HG03457 (cell line): ENCODE results near the gene ANKRD65.
"Not testable (repeated sequence)": the region's sequence is repeated elsewhere in the genome, so short reads cannot be mapped to it uniquely, and the experiment has no call there.

Source experiments
- ATAC-seq: cut with Tn5 transposase; IDR thresholded peaks from one replicate; pipeline ENCODE4 v1.9.1; 2021; ENCODE audit warnings: moderate number of reproducible peaks; ENCODE audit not compliant: unreplicated experiment

ANKRD65 gene

DNA sequence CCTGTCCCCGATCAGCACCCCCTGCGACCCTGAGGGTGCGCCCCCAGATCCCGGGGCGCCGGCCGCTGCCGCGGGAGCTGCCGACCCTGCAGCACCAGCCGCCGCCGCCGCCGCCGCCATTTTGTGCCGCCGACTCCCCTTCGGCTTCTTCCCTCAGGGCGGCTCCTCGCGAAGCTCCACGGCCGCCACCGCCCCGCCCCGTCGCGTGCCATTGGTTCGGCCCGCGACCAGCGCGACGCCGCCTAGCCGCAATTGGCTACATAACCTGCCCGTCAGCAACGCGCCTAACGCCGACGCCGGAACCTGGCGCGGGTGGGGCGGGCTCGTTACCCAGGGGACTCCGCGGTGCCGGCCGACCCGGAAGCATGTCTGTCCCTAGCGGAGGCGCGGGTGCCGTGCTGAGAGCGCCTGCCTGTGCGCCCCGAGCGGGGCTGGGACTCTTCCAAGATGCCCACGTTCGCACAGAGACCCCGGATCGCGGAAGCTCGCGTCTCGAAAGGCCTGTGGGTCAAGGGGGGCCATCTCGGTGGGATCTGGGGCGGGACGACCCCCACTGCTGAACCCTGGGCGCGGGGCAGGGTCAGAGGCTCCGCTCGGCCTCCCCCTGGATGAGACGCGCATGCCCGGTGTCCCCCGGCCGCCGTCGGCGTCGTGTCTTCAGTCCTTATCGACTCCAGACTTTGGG is 21.7 kb downstream of the ANKRD65 start, which contains the start of gene CCNL2:
Gene CCNL2, minus strand, starts transcription at position 149 of the 685 bp plus-strand sequence. Its CDS starts 29 bp downstream, at position 120.
- peak; percentile 90 for ATAC-seq

GRCh38 chr1:1398677-1399186 is 22.3 kb downstream of the ANKRD65 start:
- no peak for ATAC-seq

DNA sequence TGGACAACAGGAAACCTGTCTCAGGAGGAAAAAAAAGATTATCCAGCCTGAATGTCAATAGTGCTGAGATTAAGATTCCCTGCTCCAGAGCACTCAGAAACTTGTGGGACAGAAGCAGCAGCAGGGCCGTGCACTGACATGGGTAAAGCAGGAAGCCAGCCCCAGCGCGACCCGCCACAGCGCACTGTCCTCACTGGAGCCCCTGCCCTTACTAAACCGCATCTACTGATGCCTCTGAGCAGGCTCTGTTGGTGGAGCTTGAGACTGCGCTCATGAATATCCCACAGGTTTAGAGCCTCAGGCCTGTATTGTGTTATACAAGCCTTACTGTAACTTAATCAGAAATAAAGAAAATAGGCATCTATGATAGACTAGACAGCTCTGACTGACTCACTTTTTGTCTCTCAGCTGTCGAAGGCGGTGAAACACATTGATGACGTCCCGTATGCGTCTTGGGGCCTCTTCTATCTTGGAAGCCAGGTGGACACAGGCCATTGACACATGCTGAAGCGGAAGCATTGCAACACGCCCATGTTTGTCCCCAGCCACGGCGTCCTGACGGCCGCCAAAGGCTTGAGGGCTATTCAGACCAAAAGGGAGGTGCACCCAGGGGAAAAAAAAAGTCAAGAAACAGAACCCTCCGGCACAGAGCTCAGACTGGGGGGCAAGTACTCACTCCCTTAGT is 23.1 kb downstream of the ANKRD65 start:
- ATAC-seq: no peak

- ATAC-seq: no peak
Measured at GRCh38 chr1:1395166-1395565, 25.9 kb downstream of the ANKRD65 start.

- ATAC-seq: no peak
Measured at GRCh38 chr1:1394116-1394515, 27.0 kb downstream of the ANKRD65 start.

DNA sequence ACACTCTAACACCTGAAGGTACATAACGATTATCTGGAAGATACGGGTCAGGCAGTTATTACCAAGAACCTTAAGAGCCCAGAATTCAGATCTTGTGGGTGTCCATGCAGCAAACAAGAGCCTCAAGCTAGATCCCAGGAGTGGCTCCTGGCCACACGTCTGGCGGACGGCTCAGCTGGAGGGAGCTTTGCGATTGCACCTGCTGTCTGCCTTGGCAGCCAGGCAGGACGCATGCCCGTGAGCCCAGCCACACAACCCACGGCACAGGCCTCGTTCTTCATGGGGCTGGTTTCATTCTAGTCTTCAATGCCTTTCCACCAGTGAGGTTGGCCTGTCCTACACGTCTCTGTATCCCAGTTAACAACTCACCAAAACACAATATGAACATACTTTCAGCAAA is 27.6 kb downstream of the ANKRD65 start:
- ATAC-seq: no peak

GRCh38 chr1:1393014-1393413 is 28.1 kb downstream of the ANKRD65 start:
- ATAC-seq: no peak

DNA sequence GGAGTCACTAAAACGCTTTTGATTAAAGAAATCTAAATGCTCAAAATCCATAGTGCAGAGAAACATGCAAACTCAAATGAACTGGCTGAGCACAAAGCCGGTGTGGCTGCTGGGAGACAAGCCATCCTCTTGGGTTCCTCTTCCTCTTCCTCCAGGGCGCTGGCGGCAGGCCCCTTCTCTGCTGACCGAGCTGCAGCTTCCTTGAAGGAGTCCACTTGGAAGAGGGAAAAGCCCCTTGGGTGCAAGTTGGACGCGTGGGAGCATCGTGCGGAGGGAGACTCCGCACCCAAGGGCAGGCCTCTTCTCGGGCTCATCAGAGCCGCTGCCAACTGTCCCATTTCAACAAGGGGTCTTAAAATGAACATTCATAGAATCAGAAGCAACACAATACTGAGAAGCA is 29.9 kb downstream of the ANKRD65 start:
- ATAC-seq: no peak

GRCh38 chr1:1390675-1391074 is 30.4 kb downstream of the ANKRD65 start:
- ATAC-seq: no peak

DNA sequence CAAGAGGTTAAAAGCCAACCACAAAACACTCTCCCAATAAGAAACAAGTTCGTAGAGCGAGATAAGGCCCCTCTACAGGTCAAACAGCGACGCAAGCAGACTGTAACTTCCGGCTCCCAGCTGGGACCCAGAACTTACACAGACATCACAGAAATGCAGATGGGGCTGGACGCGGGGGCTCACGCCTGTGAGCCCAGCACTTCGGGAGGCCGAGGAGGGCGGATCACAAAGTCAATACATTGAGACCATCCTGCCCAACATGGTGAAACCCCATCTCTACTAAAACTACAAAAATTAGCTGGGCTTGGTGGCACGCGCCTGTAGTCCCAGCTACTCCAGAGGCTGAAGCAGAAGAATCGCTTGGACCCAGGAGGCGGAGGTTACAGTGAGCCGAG is 33.0 kb downstream of the ANKRD65 start:
- no peak for ATAC-seq

- ATAC-seq: no peak
Measured at GRCh38 chr1:1387098-1388077, 33.7 kb downstream of the ANKRD65 start.

DNA sequence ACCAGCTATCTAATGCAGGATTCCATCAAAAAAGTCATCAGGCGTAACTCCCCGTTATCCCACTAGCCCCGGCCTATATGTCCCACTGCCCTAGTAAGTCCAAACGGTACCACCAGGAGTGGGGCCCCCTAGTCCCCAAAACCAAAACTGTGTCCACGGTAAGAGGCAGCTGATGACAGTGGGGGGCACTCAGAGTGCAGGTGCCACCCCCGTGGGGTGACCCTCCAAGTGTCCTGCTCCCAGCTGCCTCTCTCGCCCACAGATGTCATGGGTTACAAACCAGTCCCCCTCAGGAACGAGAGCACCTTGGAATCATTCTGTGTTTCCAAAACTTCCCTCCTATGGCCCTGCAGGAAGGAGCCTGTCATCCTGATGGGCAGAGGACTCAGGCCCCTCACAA is 35.1 kb downstream of the ANKRD65 start:
- no peak for ATAC-seq

GRCh38 chr1:1385339-1385738 is 35.7 kb downstream of the ANKRD65 start:
- ATAC-seq: not testable (repeated sequence)

- ATAC-seq: no peak
Measured at GRCh38 chr1:1381294-1381693, 39.8 kb downstream of the ANKRD65 start.

DNA sequence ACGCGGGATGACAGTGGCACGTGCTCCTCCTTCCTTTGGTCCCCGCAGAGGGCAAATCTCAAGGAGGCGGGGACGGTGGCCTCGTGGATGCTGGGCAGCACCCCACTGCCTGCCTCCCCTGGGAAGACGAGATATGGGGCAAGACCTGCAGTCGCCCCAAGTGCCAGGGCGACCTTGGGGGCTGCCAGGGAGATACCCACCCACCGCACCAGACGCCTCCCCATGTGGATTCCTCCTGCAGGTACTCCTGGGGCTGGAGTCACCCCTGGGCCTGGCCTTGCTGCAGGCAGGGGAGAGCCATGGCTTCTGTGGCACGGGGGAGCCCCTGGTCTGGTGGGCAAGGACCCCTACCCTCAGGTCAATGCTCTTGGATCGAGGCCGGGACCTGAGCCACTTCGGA is 40.2 kb downstream of the ANKRD65 start:
- no peak for ATAC-seq

DNA sequence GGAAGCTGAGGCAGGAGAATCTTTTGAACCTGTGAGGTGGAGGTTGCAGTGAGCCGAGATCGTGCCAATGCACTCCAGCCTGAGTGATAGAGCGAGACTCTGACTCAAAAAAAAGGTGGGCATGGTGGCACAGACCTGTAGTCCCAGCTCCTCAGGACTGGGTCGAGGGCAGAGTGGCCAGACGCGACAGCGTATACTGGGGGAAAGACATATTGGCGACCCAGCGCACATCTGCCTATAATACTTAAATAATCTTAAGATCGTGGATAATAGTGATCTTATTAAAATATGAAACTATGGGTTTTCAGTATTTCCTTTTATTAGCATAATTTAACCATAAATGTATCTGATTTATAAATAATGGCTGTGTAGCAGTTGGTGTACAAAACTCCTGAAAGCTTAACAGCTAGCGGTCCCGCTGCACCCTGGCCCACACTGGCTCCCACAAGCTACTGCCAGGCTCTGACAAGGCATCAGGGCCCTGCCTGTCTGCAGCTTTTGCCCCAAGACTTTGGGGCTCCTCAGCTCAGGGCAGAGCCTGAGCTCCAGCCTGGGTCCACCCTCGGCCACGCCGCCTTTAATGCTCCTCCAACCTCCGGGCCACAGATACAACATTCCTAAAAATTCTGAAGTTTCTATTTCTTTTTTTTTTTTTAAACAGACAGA is 43.4 kb downstream of the ANKRD65 start:
- ATAC-seq: no peak

DNA sequence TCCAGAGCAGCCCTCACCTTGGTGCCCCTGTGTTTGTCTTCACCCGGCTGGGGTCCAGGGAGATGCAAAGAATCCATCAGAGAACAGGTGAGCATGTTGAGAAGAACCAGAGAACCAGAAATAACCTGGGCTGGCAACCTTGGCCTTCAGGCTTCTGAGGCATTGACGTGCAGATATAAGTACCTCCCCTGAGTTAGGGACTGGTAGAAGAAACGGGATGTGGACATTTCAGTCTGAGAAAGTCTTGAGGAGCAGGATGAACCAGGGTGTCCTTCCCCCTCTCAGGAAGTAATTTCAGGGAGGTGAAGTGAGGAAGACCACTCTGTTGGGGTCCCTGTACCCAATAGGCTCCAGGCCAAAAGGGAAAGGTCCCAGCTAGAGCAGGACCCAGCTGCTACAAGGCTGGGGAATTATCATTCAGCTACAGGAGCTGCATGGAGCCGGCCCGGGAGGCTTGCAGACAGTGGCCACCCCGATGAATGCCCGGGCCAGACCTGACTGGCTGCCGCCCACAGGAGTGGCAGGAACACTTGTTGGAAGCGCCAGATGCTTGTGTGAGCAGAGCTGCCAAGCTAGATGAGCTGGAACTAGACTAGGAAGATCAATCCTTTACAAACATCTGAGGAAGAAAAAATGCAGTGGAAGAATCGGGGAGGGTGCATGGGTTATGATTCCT is 44.4 kb downstream of the ANKRD65 start:
- no peak for ATAC-seq

- peak; percentile 69 for ATAC-seq
Measured at GRCh38 chr1:1374929-1375662, 46.0 kb downstream of the ANKRD65 start, which contains the start of gene AURKAIP1. Gene AURKAIP1 (minus strand): TSS chr1:1375207. CDS start chr1:1374756, 451 bp downstream.

DNA sequence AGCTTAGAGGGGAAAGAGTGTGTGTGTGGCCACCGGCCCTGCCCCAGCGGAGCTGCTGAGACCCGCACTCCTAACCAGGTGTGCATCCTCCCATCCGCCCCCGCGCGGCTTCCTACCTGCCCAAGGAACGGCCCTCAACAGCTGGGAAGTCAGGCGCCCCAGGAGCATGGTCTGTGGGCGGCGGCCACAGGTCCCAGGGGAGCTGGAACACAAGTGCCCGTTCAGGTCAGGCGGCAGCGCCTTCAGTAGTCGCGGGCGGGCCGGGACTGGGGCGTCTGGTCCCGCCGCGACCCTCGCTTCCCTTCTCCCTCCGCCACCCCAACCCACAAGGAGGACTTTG is 46.5 kb downstream of the ANKRD65 start:
- no peak for ATAC-seq
